WERI-Rb-1 (cell line): ENCODE measurements around the gene TRPV4.

Experiments used
- DNase-seq: peaks from one replicate; pipeline ENCODE4 v3.0.0-alpha.2; 2020
- H3K27ac ChIP-seq: fragments of 250-450 bp; sonication (Bioruptor Pico); 2 replicates; pipeline ENCODE4 v1.5.1; 2020; ENCODE audit warnings: mild to moderate bottlenecking, moderate library complexity
- H3K27me3 ChIP-seq: fragments of 250-450 bp; sonication (Bioruptor Pico); 2 replicates; pipeline ENCODE4 v1.5.1; 2021; ENCODE audit warnings: mild to moderate bottlenecking, low read depth, moderate library complexity; ENCODE audit not compliant: insufficient read depth, severe bottlenecking
- H3K36me3 ChIP-seq: fragments of 250-450 bp; sonication (Bioruptor Pico); 2 replicates; pipeline ENCODE4 v1.5.1; 2020; ENCODE audit warnings: mild to moderate bottlenecking, moderate library complexity
- H3K4me3 ChIP-seq: 2 replicates; pipeline ENCODE4 v1.5.1; 2011; ENCODE audit warnings: low read depth, mild to moderate bottlenecking, control low read depth, low read length
- H3K9me3 ChIP-seq: fragments of 250-450 bp; sonication (Bioruptor Pico); 2 replicates; pipeline ENCODE4 v1.5.1; 2021; ENCODE audit warnings: mild to moderate bottlenecking, moderate library complexity; ENCODE audit not compliant: severe bottlenecking
- TF ChIP-seq, protein P1 (sequence below): IDR thresholded peaks from 2 replicates; pipeline ENCODE4 v1.5.1; 2011; ENCODE audit warnings: low read depth, mild to moderate bottlenecking, control low read depth, inconsistent platforms, low read length

Gene TRPV4

DNA sequence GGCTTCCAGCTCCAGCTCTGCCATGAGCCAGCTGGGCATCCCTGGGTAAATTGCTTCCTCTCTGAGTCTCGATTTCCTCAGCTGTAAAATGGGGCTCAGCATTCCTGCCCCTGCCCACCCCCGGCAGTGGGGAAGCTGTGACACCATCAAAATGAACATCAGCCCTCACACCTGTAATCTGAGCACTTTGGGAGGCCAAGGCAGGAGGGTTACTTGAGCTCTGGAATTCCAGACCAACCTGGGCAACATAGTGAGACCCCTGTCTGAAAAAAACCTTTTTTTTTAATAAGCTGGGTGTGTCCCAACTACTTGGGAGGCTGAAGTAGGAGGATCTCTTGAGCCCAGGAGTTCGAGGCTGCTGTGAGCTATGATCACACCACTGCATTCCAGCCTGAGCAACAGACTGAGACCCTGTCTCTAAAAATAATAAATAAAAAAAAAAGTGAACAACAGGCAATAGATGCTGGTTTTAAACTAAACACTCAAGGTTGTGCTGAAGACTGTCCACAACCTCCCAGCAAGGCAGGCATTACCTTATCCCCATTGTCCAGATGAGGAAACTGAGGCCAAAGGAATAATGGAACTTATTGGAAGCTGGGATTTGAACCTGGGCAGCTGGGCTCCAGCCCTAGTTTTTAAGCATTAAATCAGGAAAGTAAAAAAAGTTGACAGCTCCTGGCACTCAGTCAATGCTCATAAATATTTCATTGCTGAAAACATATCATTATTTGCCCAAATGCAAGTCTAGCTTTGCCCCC lies 4.3 kb downstream of the TRPV4 start:
- Histone ChIP-seq H3K4me3 (no peak overlapping the region), H3K36me3 (no peaks in the 10 kb centered on the region), H3K27me3 (no peaks in the 10 kb centered on the region), H3K9me3 (no peaks in the 10 kb centered on the region), H3K27ac (no peak overlapping the region)
- TF ChIP-seq, protein P1, sequence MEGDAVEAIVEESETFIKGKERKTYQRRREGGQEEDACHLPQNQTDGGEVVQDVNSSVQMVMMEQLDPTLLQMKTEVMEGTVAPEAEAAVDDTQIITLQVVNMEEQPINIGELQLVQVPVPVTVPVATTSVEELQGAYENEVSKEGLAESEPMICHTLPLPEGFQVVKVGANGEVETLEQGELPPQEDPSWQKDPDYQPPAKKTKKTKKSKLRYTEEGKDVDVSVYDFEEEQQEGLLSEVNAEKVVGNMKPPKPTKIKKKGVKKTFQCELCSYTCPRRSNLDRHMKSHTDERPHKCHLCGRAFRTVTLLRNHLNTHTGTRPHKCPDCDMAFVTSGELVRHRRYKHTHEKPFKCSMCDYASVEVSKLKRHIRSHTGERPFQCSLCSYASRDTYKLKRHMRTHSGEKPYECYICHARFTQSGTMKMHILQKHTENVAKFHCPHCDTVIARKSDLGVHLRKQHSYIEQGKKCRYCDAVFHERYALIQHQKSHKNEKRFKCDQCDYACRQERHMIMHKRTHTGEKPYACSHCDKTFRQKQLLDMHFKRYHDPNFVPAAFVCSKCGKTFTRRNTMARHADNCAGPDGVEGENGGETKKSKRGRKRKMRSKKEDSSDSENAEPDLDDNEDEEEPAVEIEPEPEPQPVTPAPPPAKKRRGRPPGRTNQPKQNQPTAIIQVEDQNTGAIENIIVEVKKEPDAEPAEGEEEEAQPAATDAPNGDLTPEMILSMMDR = no peak
- no peak for DNase-seq

DNA sequence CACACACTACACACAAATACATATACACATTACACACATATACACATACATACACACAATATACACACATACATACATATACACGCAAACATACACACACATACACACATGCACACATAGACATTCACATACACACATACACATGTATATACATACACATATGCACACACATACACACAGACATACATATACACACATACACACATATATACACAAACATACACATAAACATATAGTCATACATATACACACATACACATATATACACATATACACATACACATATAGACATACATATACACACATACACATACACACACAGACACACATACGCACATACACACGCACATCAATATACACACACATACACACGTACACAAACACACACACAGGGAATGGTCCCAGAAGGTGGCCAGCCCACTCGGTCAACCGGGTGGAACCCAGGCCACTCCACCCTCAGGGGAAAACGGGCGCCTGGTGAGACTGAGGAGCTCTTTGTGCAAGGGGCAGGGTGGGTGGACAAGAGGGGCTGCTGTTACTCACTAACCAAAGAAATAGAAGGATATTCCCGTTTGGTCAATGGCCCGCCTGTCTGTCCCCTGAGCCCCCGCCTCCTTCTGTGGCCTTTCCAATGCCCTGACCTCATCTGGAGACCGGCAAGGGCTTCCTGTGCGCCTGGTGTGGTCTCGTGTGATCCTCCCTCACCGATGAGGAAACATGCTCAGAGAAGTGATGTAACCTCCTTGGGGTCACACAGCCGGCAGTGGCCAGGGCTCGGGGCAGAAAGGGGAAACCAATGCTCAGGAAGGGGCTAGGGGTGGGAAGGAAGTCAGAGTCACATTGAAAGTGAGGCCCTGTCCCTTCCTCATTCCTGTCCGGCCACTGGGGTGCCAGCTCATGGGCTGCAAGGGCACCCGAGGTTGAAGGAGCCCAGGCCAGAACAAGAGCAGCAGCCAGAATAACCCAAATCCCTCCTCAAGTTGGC lies 5.3 kb downstream of the TRPV4 start:
- no peak for DNase-seq

DNA sequence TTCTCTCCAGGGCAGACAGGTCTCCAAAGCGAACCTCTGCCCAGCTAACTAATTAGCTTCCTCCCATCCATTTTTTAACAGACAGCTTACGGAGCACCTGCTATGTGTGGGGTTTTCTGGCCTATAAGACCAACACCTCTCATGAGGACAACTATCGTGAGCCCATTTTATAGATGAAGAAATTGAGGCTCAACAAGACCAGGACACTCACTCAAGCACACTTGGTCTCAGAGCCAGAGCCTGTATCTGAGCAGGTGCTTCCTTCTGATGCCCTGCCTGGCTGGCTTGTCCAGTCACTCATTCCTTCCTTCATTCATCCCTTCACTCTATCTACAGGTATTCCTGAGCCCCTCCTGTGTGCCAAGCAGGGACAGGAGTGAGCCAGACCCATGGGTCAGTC lies 6.1 kb downstream of the TRPV4 start:
- H3K27ac ChIP-seq = peak overlapping the region; percentile 16; the same call in 1 of the 2 replicates
- no peaks in the 10 kb centered on the region for H3K27me3 ChIP-seq
- no peak overlapping the region for H3K4me3 ChIP-seq
- no peaks in the 10 kb centered on the region for H3K36me3 ChIP-seq
- DNase-seq = no peak
- H3K9me3 ChIP-seq = no peaks in the 10 kb centered on the region
- TF ChIP-seq, protein P1 = no peak

More for the DNA sequence above, 5.3 kb downstream of the TRPV4 start:
- H3K27ac ChIP-seq = no peak overlapping the region
- H3K9me3 ChIP-seq = no peaks in the 10 kb centered on the region
- H3K36me3 ChIP-seq = no peaks in the 10 kb centered on the region
- no peak overlapping the region for H3K4me3 ChIP-seq
- TF ChIP-seq, protein P1 = no peak
- no peaks in the 10 kb centered on the region for H3K27me3 ChIP-seq

DNA sequence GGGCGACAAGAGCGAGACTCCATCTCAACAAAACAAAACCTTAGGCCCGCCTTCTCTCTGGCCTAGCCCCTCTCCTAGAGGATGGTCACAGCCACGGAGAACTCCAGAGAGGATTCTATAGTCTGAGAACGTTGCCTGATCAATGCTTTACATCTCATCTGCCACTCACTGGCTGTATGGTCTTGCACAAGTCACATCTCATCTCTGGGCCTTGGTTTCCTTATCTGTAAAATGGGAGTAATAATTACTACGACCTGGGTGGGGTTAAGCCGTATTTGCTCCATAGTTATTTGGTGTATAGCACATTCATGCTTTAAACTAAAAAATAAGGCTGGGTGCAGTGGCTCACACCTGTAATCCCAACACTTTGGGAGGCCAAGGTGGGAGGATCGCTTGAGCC lies 8.5 kb downstream of the TRPV4 start:
- Histone ChIP-seq H3K27me3 (no peaks in the 10 kb centered on the region), H3K9me3 (no peaks in the 10 kb centered on the region), H3K36me3 (no peaks in the 10 kb centered on the region), H3K4me3 (no peak overlapping the region), H3K27ac (no peak overlapping the region)
- no peak for DNase-seq
- TF ChIP-seq, protein P1 = no peak

DNA sequence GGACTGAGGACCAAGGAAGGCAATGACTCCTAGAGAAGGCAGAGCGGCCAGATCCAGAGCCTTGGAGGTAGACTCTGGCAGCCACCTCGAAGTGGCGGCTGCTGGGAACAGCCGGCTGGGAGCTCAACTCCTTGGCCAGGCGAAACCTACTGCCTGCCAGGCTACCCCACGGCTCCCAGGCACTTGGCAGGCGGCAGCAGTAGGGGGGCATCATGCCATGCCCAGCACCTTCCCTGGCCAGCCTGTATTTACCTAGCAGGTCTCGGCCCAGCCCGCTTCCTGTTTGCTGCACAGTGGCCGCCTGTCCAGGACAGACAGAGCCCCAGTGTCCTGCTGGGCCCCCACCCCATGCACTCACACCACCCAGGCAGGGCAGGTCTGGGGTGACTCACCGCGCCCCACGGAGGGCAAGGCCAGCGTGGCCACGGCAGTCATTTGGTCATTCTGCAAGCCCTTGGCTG lies 10.2 kb downstream of the TRPV4 start:
- no peak for DNase-seq

More for the DNA sequence above, 10.2 kb downstream of the TRPV4 start:
- H3K27me3 ChIP-seq = no peaks in the 10 kb centered on the region
- no peak overlapping the region for H3K4me3 ChIP-seq
- no peaks in the 10 kb centered on the region for H3K36me3 ChIP-seq
- TF ChIP-seq, protein P1 = no peak
- no peaks in the 10 kb centered on the region for H3K9me3 ChIP-seq
- peak overlapping the region; percentile 88 for H3K27ac ChIP-seq
